Stimulated activated naive B cell treated with anti-CD40 and anti-IgM and Interleukin-4, amounts not matched to agents 10 μg/mL and 1 μg/mL and 100 μg/mL, for 72 hours (primary cell): ENCODE data around the gene CBFB.

Experiments used
- ATAC-seq, 2 donors: fragments of 150-1000 bp; cut with Tn5 transposase; replicated peaks; 2 replicates each; pipeline ENCODE4 v1.10.0; 2021; ENCODE audit warnings: moderate library complexity in 1 of 2
- DNase-seq: peaks from one replicate; pipeline ENCODE4 v3.0.0; 2021
- H3K27ac Mint-ChIP-seq: one replicate; pipeline ENCODE4 v1.8.0; 2022; ENCODE audit warnings: mild to moderate bottlenecking, mixed read lengths
- H3K27me3 Mint-ChIP-seq, 2 donors: one replicate each; pipeline ENCODE4 v1.8.0; 2022; ENCODE audit warnings: mixed read lengths in 2 of 2
- H3K36me3 Mint-ChIP-seq, 2 donors: one replicate each; pipeline ENCODE4 v1.8.0; 2022; ENCODE audit warnings: mixed read lengths in 2 of 2, mild to moderate bottlenecking in 1 of 2
- H3K4me1 Mint-ChIP-seq, 2 donors: one replicate each; pipeline ENCODE4 v1.8.0; 2022; ENCODE audit warnings: mixed read lengths in 2 of 2, mild to moderate bottlenecking in 1 of 2
- H3K4me3 Mint-ChIP-seq, 2 donors: one replicate each; pipeline ENCODE4 v1.8.0; 2022; ENCODE audit warnings: mild to moderate bottlenecking in 2 of 2, mixed read lengths in 2 of 2, moderate library complexity in 1 of 2
- H3K9me3 Mint-ChIP-seq, 2 donors: one replicate each; pipeline ENCODE4 v1.8.0; 2022; ENCODE audit warnings: mixed read lengths in 2 of 2, mild to moderate bottlenecking in 1 of 2

The CBFB gene

GRCh38 chr16:67024384-67025209 lies 4.4 kb upstream of the CBFB start:
- H3K4me1 Mint-ChIP-seq = peaks cover 0 to 4% of the 10 kb centered on the region in 2 donors
- no peaks in the 10 kb centered on the region for H3K27me3 Mint-ChIP-seq
- no peaks in the 10 kb centered on the region for H3K9me3 Mint-ChIP-seq
- no peak overlapping the region for H3K27ac Mint-ChIP-seq
- no peaks in the 10 kb centered on the region for H3K36me3 Mint-ChIP-seq
- DNase-seq (no peak), ATAC-seq (no peak)
- H3K4me3 Mint-ChIP-seq = no peak overlapping the region

- Mint-ChIP-seq H3K27ac (no peak overlapping the region), H3K36me3 (no peaks in the 10 kb centered on the region), H3K27me3 (no peaks in the 10 kb centered on the region), H3K4me1 (peaks cover 2 to 9% of the 10 kb centered on the region in 2 donors), H3K9me3 (no peaks in the 10 kb centered on the region), H3K4me3 (no peak overlapping the region)
- DNase-seq (no peak), ATAC-seq (no peak)
These were observed 3.8 kb upstream of the CBFB start for GRCh38 chr16:67025210-67025550.

- peaks cover 6 to 18% of the 10 kb centered on the region in 2 donors for H3K4me1 Mint-ChIP-seq
- no peak overlapping the region for H3K4me3 Mint-ChIP-seq
- no peaks in the 10 kb centered on the region for H3K9me3 Mint-ChIP-seq
- H3K27ac Mint-ChIP-seq = no peak overlapping the region
- peaks cover 0 to 2% of the 10 kb centered on the region in 2 donors for H3K36me3 Mint-ChIP-seq
- ATAC-seq (no peak), DNase-seq (no peak)
- no peaks in the 10 kb centered on the region for H3K27me3 Mint-ChIP-seq
These were observed 2.4 kb upstream of the CBFB start for GRCh38 chr16:67026570-67026969.

GRCh38 chr16:67027046-67027445 lies 1.9 kb upstream of the CBFB start:
- Mint-ChIP-seq H3K4me1 (peaks cover 10 to 23% of the 10 kb centered on the region in 2 donors), H3K27me3 (no peaks in the 10 kb centered on the region), H3K9me3 (no peaks in the 10 kb centered on the region), H3K36me3 (peaks cover 0 to 4% of the 10 kb centered on the region in 2 donors), H3K4me3 (no peak overlapping the region), H3K27ac (peak overlapping the region; percentile 42)
- DNase-seq = no peak
- ATAC-seq = no peak

GRCh38 chr16:67028167-67028695 lies 718 bp upstream of the CBFB start:
- Mint-ChIP-seq H3K9me3 (no peaks in the 10 kb centered on the region), H3K36me3 (peaks cover 5 to 7% of the 10 kb centered on the region in 2 donors), H3K27me3 (no peaks in the 10 kb centered on the region), H3K4me1 (peaks cover 11 to 35% of the 10 kb centered on the region in 2 donors), H3K27ac (peak overlapping the region; percentile 96), H3K4me3 (peak overlapping the region; percentile 90 to 91)
- no peak for ATAC-seq
- no peak for DNase-seq

- H3K4me3 Mint-ChIP-seq = peak overlapping the region; percentile 90 to 91
- ATAC-seq (peak; percentile 44 to 52), DNase-seq (peak; percentile 64)
- peaks cover 13 to 39% of the 10 kb centered on the region in 2 donors for H3K4me1 Mint-ChIP-seq
- H3K36me3 Mint-ChIP-seq = peaks cover 7 to 11% of the 10 kb centered on the region in 2 donors
- H3K9me3 Mint-ChIP-seq = no peaks in the 10 kb centered on the region
- H3K27me3 Mint-ChIP-seq = no peaks in the 10 kb centered on the region
- H3K27ac Mint-ChIP-seq = peak overlapping the region; percentile 92
These were observed 526 bp downstream of the CBFB start for GRCh38 chr16:67029254-67030096.

GRCh38 chr16:67030221-67030962 lies 1.4 kb downstream of the CBFB start:
- peak overlapping the region; percentile 92 for H3K27ac Mint-ChIP-seq
- peaks cover 12 to 14% of the 10 kb centered on the region in 2 donors for H3K36me3 Mint-ChIP-seq
- no peaks in the 10 kb centered on the region for H3K27me3 Mint-ChIP-seq
- H3K4me1 Mint-ChIP-seq = peaks cover 19 to 48% of the 10 kb centered on the region in 2 donors
- peak overlapping the region; percentile 90 to 91 for H3K4me3 Mint-ChIP-seq
- DNase-seq (no peak), ATAC-seq (no peak)
- H3K9me3 Mint-ChIP-seq = no peaks in the 10 kb centered on the region

GRCh38 chr16:67034487-67034886 lies 5.5 kb downstream of the CBFB start:
- Mint-ChIP-seq H3K36me3 (peaks cover 12 to 17% of the 10 kb centered on the region in 2 donors), H3K27ac (no peak overlapping the region), H3K9me3 (no peaks in the 10 kb centered on the region), H3K4me1 (peaks cover 20 to 45% of the 10 kb centered on the region in 2 donors), H3K27me3 (no peaks in the 10 kb centered on the region), H3K4me3 (peak overlapping the region in 1 of 2 donors; percentile 4)
- ATAC-seq (no peak), DNase-seq (no peak)

GRCh38 chr16:67035364-67035763 lies 6.4 kb downstream of the CBFB start:
- Mint-ChIP-seq H3K9me3 (no peaks in the 10 kb centered on the region), H3K27ac (no peak overlapping the region), H3K4me3 (no peak overlapping the region), H3K4me1 (peaks cover 16 to 39% of the 10 kb centered on the region in 2 donors), H3K27me3 (no peaks in the 10 kb centered on the region), H3K36me3 (peaks cover 13 to 22% of the 10 kb centered on the region in 2 donors)
- DNase-seq (no peak), ATAC-seq (no peak)

GRCh38 chr16:67036323-67036741 lies 7.4 kb downstream of the CBFB start:
- peaks cover 21 to 42% of the 10 kb centered on the region in 2 donors for H3K4me1 Mint-ChIP-seq
- peaks cover 17 to 32% of the 10 kb centered on the region in 2 donors for H3K36me3 Mint-ChIP-seq
- H3K9me3 Mint-ChIP-seq = no peaks in the 10 kb centered on the region
- H3K27ac Mint-ChIP-seq = no peak overlapping the region
- no peaks in the 10 kb centered on the region for H3K27me3 Mint-ChIP-seq
- no peak overlapping the region for H3K4me3 Mint-ChIP-seq
- DNase-seq (no peak), ATAC-seq (no peak)

GRCh38 chr16:67039260-67040020 lies 10.5 kb downstream of the CBFB start:
- Mint-ChIP-seq H3K9me3 (no peaks in the 10 kb centered on the region), H3K27me3 (no peaks in the 10 kb centered on the region), H3K4me3 (no peak overlapping the region), H3K27ac (no peak overlapping the region), H3K36me3 (peaks cover 14 to 29% of the 10 kb centered on the region in 2 donors), H3K4me1 (peaks cover 15 to 20% of the 10 kb centered on the region in 2 donors)
- no peak for ATAC-seq
- no peak for DNase-seq

- no peak for DNase-seq
- no peak for ATAC-seq
- Mint-ChIP-seq H3K27ac (no peak overlapping the region), H3K4me1 (peaks cover 10 to 13% of the 10 kb centered on the region in 2 donors), H3K9me3 (no peaks in the 10 kb centered on the region), H3K27me3 (no peaks in the 10 kb centered on the region), H3K36me3 (peaks cover 12 to 23% of the 10 kb centered on the region in 2 donors), H3K4me3 (no peak overlapping the region)
These were observed 11.2 kb downstream of the CBFB start for GRCh38 chr16:67040166-67040565.

GRCh38 chr16:67040906-67041305 lies 12.0 kb downstream of the CBFB start:
- DNase-seq (no peak), ATAC-seq (no peak)
- Mint-ChIP-seq H3K9me3 (no peaks in the 10 kb centered on the region), H3K4me1 (peaks cover 7 to 9% of the 10 kb centered on the region in 2 donors), H3K36me3 (peaks cover 12 to 21% of the 10 kb centered on the region in 2 donors), H3K27ac (no peak overlapping the region), H3K4me3 (no peak overlapping the region), H3K27me3 (no peaks in the 10 kb centered on the region)
